Right lobe of liver (tissue), 4 donors: ENCODE results near the gene RRP8.

ENCODE experiments used
- POLR2A ChIP-seq: fragments of 450-650 bp; IDR thresholded peaks from one replicate; pipeline ENCODE4 v1.6.1; 2017; ENCODE audit warnings: antibody characterized with exemption, mild to moderate bottlenecking
- TF ChIP-seq, protein P1 (sequence below), 4 donors: fragments of 200-600 bp in 3 of 4; fragments of 450-650 bp in 1 of 4; IDR thresholded peaks; one replicate each; pipeline versions ENCODE4 v1.5.1 to v1.8.0; 2016 to 2022; ENCODE audit warnings: antibody characterized with exemption in 4 of 4, mild to moderate bottlenecking in 2 of 4
- donor health status: DM: no; HTN: no; CAD: no.
- donor health status: DM: no; HTN: no; CAD: no.
- donor health status: DM: no; HTN: yes; CAD: no.

GRCh38 chr11:6625832-6626420 is 22.5 kb upstream of the RRP8 start:
- TF ChIP-seq POLR2A, result no peak
- TF ChIP-seq, protein P1, sequence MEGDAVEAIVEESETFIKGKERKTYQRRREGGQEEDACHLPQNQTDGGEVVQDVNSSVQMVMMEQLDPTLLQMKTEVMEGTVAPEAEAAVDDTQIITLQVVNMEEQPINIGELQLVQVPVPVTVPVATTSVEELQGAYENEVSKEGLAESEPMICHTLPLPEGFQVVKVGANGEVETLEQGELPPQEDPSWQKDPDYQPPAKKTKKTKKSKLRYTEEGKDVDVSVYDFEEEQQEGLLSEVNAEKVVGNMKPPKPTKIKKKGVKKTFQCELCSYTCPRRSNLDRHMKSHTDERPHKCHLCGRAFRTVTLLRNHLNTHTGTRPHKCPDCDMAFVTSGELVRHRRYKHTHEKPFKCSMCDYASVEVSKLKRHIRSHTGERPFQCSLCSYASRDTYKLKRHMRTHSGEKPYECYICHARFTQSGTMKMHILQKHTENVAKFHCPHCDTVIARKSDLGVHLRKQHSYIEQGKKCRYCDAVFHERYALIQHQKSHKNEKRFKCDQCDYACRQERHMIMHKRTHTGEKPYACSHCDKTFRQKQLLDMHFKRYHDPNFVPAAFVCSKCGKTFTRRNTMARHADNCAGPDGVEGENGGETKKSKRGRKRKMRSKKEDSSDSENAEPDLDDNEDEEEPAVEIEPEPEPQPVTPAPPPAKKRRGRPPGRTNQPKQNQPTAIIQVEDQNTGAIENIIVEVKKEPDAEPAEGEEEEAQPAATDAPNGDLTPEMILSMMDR (IDR thresholded peaks at IDR 0.05), result no peak
